SH-SY5Y (cell line): ENCODE measurements around the gene ACP5.

ENCODE experiments used
- GATA2 ChIP-seq: IDR thresholded peaks from 2 replicates; pipeline ENCODE4 v1.6.1; 2011; ENCODE audit warnings: mild to moderate bottlenecking, low read depth, low read length
- GATA3 ChIP-seq: IDR thresholded peaks from 2 replicates; pipeline ENCODE4 v1.6.1; 2011; ENCODE audit warnings: low read depth, mild to moderate bottlenecking, low read length, moderate library complexity

ACP5 gene

DNA sequence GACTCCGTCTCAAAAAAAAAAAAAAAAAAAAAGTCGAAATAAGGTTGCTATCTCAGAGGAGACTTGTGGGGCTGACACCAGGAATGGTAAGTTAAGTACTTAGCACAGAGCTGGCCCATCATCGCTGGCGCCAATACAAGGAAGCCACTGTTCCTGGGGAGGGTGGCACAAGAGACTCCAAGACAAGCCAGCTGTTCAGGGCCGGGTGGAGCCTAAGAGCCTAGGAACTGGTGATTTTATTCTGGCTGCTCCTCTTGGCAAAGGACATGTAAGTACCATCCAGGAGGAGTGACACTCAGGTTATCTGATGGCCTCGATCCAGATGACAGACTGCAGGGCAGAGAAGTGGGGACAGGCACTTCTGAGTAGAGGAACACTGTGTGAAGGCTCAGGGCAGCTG, 22.2 kb downstream of the ACP5 start:
- no peak for TF ChIP-seq GATA2
- no peak for TF ChIP-seq GATA3

DNA sequence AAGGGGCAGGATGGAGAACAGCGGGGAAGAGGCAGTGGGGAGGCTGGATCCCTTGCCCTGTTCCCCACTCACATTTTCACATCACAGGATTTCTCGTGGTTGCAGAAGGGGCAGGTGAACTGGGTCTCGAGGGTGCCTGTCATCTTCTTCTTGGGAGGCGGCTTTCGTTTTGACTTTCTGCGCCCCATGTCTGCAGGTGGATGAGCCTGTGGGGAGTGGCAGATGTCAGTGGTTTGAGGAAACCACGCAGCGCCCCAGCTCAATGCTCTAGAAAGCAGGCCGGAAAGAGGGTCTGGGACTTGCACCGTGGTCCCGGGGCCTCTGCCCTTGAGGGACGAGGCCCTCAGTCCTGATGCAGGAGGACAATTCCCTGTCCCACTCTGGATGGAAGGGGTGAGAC, 23.3 kb downstream of the ACP5 start:
- no peak for TF ChIP-seq GATA3
- no peak for TF ChIP-seq GATA2

DNA sequence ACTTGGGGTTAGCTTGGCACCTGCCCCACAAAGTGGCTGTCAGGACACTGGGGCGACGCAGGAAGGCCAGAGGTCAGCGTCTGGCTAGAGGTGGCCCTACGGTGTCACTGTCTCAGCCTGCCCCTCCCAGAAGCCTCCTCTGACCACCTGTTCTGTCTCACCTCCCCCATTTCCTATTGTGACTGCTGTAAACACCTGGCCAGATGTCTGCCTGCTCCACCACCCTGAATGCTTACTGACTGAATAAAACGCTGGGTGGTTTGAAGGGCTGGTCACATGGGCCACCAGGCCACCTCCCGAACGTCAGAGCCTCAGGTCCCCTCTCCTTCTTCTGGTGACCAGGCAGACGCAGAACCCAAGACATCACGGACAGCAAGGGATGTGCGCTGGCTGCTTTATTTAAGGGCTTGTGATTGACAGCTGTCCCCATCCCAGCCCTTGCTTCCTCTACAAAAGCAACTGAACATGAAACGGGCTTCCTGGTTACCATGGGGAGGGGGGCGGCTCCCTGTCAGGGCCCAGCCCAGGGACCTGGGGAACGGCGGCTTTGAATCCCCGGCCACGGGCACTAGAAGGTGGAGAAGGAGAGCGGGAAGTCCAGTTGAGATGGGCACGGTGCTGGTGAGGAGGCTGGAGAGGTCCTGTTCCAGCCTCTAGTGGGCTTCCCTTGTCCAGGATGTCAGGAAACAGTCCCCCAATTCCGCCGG, 24.6 kb downstream of the ACP5 start:
- TF ChIP-seq GATA2 (no peak), GATA3 (no peak)

DNA sequence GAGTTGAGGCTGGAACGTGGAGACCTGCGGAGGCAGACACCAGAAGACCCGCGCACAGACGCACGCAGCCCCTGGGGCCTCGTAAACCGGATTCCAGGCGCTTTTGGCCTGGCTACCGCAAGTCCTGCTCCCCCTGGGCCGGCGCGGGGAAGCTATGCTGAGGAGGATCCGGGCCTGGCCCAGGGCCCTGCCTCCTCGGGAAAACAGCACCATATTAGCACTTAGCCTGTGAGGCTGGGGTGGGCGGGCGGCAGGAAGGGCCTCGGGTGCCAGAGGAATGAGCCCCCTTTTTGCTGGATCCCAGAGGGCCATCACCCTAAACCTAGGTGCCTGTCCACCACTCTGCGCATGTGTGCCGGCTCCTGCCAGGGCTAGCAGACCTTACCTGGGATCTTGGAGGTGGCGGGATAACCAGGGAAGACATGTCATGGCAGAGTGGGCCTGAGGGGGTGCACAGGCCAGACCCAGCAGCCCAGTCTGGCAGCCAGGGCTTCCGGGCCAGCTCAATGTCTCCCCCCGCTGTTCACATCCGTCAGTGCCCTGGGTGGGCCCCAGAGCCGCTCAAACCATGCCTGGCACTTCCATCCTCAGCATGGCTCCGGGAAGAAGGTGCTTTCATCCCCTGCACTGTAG, 25.7 kb downstream of the ACP5 start:
- TF ChIP-seq GATA3: no peak
- no peak for TF ChIP-seq GATA2

DNA sequence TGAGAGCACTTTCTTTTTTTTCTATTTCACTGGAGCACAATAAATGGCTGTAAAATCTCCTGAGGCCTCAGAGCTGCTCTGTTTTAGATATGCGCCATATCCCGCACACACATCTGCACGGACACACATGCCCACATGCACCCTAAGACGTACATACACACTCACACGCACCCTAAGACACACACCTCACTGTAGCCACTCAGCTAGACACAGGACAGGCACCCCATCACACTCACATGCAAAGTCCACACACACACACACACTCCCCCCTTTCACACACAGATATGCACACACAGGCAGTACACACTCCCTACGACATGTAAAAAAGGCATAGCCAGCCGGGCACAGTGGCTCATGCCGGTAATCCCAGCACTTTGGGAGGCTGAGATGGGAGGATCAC, 27.2 kb downstream of the ACP5 start:
- no peak for TF ChIP-seq GATA3
- TF ChIP-seq GATA2: no peak

DNA sequence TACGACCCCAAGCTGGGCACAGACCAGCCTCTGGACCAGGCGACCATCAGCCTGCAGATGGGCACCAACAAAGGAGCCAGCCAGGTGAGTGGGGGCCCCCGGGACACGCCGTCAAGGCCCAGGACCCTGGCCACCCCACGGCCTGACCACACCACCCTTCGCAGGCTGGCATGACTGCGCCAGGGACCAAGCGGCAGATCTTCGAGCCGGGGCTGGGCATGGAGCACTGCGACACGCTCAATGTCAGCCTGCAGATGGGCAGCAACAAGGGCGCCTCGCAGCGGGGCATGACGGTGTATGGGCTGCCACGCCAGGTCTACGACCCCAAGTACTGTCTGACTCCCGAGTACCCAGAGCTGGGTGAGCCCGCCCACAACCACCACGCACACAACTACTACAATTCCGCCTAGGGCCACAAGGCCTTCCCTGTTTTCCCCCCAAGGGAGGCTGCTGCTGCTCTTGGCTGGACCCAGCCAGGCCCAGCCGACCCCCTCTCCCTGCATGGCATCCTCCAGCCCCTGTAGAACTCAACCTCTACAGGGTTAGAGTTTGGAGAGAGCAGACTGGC, 28.0 kb downstream of the ACP5 start:
- no peak for TF ChIP-seq GATA2
- no peak for TF ChIP-seq GATA3

DNA sequence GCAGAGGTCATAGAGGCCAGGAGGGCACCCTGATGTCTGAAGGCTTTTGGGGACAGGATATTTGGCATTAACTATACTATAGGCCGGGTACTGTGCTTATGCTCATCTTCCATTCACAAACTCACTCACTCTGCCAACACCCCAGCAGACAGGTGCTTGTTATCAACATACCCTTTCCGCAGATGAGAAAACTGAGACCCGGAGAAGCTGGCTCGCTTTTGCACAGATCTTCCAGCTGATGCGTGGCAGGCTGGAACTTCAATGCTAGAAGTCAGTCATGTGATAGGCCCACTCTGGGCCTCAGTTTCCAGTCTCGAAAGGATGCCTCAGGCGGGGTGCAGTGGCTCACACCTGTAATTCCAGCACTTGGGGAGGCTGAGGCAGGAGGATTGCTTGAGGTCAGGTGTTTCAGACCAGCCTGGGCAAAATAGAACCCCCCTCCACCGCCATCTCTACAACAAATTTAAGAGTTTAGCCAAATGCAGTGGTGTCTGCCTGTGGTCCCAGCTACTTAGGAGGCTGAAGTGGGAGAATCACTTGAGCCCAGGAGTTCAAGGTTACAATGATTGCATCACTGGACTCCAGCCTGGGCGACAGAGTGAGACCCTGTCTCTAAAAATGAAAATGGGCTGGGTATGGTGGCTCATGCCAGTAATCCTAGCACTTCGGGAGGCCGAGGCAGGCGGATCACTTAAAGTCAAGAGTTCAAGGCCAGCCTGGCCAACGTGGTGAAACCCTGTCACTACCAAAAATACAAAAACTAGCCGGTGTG, 29.3 kb downstream of the ACP5 start:
- TF ChIP-seq GATA3 (no peak), GATA2 (no peak)

DNA sequence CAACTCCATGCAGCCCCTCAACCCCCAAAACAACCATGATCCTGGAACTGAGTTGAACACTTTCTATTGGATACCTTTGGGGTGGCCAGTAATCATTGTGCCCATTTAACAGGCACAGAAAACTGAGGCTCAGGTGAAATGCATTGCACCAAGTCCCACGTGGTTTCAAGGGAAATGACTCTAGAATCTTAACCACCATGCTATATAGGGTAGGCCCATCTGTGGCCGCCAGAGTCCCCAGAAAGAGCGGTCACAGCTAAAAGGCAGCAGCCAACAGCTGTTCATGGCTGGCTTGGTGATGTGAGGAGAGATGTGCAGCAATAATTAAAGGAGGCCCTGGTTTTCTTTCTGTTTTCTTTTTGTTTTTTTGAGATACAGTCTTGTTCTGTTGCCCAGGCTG, 36.2 kb downstream of the ACP5 start:
- TF ChIP-seq GATA3 (no peak), GATA2 (no peak)

DNA sequence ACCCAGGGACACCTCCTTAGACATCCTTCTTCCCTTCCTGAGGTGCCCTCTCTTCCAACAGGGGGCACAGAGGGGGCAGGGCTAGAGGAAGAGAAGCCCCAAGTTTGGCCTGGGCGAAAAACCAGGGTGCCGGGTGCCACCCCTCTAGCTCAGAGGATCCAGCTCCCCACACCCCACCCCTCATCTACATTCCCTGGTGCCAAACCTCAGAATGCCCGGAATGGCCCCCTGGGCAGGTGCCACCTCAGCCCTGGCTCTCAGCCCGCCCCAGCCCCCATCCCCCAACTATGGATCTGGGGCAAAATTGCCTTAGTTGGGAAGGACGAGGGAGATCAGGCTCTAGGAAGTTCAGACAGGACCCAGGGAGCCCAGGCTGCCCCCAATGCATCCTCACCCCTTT, 36.8 kb downstream of the ACP5 start:
- TF ChIP-seq GATA2 (no peak), GATA3 (no peak)

DNA sequence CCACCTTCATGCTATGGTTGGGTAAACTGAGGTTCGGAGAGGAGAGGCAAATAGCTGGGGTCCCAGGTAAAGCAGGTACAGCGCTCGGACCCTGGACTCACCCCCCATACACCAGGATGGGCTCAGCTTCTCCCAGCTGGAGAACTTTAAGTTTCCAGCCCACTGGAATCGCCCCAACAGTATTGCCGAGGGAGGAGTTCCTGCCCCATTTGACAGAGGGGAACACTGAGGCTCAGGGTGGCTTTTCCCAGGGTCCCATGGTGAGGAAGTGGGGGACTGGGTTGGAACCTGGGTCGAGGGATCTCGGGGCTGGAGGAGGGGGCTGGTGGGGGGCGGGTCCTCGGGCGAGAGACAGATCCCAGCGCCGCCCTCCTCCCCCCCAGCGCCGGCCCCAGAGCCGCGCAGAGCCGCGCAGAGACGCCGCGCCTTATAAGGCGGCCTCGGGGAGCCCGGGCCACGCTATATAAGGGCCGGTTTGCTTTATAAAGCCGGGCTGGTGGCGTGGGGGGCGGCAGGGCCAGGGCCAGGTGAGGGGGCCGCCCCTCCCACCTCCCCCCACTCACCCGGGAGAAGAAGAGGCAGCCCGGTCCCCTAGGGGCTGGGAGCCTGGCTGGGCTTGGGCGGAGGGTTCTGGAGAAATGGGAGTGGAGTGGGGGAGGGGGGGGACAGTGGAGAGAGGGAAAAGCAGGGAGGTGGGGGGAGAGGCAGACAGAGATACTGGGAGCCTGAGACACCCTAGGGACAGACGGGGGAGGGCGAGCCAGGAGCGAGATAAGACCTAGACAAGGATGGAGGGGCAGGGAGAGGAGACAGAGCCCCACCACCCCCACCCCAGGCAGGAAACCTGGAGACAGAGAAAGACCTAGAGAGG, 37.7 kb downstream of the ACP5 start:
- TF ChIP-seq GATA3 (no peak), GATA2 (no peak)

DNA sequence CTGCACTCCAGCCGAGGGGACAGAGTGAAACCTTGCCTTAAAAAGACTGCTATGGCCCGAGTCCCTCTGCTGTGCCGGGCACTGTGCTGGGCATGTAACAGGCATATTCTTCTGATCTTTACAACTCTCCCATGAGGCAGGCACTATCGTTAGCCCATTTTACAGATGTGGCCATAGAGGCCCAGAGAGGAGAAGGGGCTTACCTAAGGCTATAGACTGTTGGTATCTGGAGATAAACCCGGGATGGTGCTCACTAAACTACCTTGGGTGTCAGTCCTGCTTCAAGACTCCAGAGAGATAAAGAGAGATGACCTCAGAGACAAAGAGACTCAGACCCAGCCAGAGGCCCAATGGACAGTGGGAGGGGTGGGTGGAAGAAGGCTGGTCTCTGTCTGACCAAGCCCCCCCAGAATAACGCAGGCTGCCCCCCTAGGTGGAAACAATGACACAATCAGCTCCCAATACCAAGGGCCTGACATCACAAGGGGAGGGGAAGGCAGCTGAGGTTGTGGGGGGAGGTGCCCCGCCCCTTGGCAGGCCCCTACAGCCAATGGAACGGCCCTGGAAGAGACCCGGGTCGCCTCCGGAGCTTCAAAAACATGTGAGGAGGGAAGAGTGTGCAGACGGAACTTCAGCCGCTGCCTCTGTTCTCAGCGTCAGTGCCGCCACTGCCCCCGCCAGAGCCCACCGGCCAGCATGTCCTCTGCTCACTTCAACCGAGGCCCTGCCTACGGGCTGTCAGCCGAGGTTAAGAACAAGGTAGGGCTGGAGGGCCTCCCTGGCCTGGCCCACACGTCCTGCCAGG, 39.0 kb downstream of the ACP5 start, which contains the start of gene CNN1:
CNN1 (plus strand) TSS at position 620 of the 805 bp plus-strand sequence; CDS start at position 697, 77 bp downstream.
- TF ChIP-seq GATA3 (no peak), GATA2 (no peak)

DNA sequence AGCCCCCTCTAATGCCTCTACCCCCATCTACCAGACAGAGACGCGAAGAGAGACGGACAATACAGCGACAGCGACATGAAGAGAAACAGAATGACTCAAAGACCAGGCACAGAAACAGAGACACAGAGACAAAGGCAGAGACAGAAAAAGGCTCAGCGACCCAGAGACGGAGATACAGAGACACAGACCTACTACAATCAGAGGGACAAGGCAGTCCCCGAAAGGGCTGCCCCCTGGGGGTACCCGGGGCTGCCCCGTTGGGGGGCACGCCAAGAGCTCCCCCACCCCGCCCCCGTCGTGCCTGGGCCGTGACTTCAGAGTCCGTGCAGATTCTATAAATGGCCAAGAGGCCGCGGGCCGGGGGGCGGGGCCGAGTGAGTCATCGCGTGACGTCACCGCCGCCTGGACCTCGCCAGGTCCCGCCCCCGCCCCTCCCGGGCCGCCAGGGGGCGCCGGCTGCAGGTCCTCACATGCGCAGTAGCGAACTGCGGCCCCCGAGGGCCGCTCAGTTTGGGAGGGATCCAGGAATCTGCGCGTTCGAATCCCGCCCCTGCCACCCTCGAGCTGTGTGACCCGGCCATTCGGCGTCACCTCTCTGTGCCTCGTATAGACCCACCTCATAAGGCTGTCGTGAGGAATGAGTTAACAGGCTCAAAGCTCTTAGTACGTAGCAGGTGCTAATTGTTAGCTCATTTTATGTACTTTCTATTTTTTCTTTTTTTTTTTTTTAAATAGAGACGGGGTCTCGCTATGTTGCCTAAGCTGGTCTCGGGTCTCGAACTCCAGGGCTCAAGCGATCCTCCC, 41.5 kb downstream of the ACP5 start:
- TF ChIP-seq GATA3 (no peak), GATA2 (no peak)

DNA sequence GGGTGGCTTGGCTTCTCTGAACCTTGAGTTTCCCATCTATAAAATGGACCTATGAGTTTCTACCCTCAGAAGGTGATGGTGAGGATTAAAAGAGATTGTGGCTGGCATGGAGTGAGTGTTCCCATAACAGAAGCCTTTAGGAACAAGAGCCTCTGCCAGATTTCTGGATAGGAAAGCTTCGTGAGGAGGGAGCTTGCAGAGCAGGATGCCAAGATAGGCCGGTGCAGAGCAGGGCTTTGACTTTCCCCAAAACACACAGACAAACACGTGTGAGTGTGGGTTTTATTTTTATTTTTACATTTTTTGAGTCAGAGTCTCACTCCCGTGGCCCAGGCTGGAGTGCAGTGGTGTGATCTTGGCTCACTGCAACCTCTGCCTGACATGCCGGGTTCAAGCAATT, 42.5 kb downstream of the ACP5 start:
- no peak for TF ChIP-seq GATA3
- no peak for TF ChIP-seq GATA2

DNA sequence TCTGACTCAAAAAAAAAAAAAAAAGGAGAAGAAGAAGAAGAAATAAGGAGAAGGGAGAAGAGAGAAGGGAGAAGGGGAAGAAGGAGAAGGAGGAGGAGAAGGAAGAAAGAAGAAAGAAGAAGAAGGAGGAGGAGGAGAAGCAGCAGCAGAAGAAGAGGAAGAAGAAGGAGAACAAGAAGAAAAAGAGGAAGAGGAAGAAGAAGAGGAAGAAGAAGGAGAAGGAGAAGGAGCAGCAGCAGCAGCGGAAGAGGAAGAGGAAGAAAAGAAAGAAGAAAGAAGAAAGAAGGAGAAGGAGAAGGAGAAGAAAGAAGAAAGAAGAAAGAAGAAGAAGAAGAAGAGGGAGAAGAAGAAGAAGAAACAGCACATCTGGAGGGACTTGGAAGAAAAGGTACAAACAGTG, 42.9 kb downstream of the ACP5 start:
- no peak for TF ChIP-seq GATA2
- TF ChIP-seq GATA3: no peak
